Caco-2 (cell line): ENCODE data around the gene BATF3. TPM values are rescaled to one million over a fixed set of nuclear protein-coding genes. Genes with fewer than 3 reads are reported as not detected.

ENCODE experiments used
- BruUV-seq: library from RNA; stranded (reverse); fragments of 400-500 nt; replicated peaks from 2 replicates; lab custom pipeline; 2021; lab: Mats Ljungman, UMichigan
- CTCF ChIA-PET: fragments of 300-600 bp; sonication (Branson Sonifier 250); formaldehyde crosslinking; loops from one replicate; lab custom pipeline; 2022; ENCODE audit warnings: antibody characterized with exemption; lab: Charles Lee
- POLR2A ChIA-PET: fragments of 300-600 bp; sonication (Branson Sonifier 250); formaldehyde crosslinking; loops from one replicate; lab custom pipeline; 2022; ENCODE audit warnings: antibody characterized with exemption; lab: Charles Lee
- DNase-seq, 2 experiments: peaks; one replicate each; pipeline versions ENCODE4 v3.0.0 to v3.0.0-alpha.2; 2020 to 2022
- H3K27me3 ChIP-seq: replicated peaks from 2 replicates; pipeline ENCODE4 v1.6.0; 2011; ENCODE audit warnings: low read length; ENCODE audit not compliant: control insufficient read depth, insufficient read depth
- H3K36me3 ChIP-seq: 2 replicates; pipeline ENCODE4 v1.5.1; 2011; ENCODE audit warnings: low read length; ENCODE audit not compliant: control insufficient read depth, insufficient read depth
- H3K4me1 ChIP-seq: fragments of 250-450 bp; sonication (Bioruptor Pico); 2 replicates; pipeline ENCODE4 v1.5.1; 2020; ENCODE audit warnings: mild to moderate bottlenecking
- H3K4me3 ChIP-seq: 2 replicates; pipeline ENCODE4 v1.5.1; 2011; ENCODE audit warnings: low read depth, mild to moderate bottlenecking, control low read depth, low read length
- H3K9me3 ChIP-seq: fragments of 250-450 bp; sonication (Bioruptor Pico); 2 replicates; pipeline ENCODE4 v1.5.1; 2020; ENCODE audit warnings: mild to moderate bottlenecking, moderate library complexity
- H3K27ac Mint-ChIP-seq: one replicate; pipeline ENCODE4 v1.8.0; 2022; ENCODE audit warnings: mixed read lengths; ENCODE audit not compliant: unreplicated experiment
- H3K27me3 Mint-ChIP-seq: one replicate; pipeline ENCODE4 v1.8.0; 2022; ENCODE audit warnings: mixed read lengths; ENCODE audit not compliant: insufficient read depth, unreplicated experiment
- H3K36me3 Mint-ChIP-seq: one replicate; pipeline ENCODE4 v1.8.0; 2022; ENCODE audit warnings: mild to moderate bottlenecking, mixed read lengths; ENCODE audit not compliant: insufficient read depth, unreplicated experiment
- H3K4me1 Mint-ChIP-seq: one replicate; pipeline ENCODE4 v1.8.0; 2022; ENCODE audit warnings: low read depth, mixed read lengths; ENCODE audit not compliant: unreplicated experiment
- H3K4me3 Mint-ChIP-seq: one replicate; pipeline ENCODE4 v1.8.0; 2022; ENCODE audit warnings: mild to moderate bottlenecking, moderate library complexity, mixed read lengths; ENCODE audit not compliant: unreplicated experiment
- H3K9me3 Mint-ChIP-seq: one replicate; pipeline ENCODE4 v1.8.0; 2022; ENCODE audit warnings: mixed read lengths; ENCODE audit not compliant: unreplicated experiment
- intact Hi-C: fragments of 100-400 bp; cut with micrococcal nuclease; formaldehyde crosslinking; loops from one replicate; pipeline ENCODE4 v1.10.0; 2022; ENCODE audit not compliant: unreplicated experiment
- total RNA-seq: library from RNA; stranded (reverse); gene quantifications from 2 replicates; pipeline ENCODE4 v1.2.3, GENCODE V29; 2022
- TF ChIP-seq, protein P1 (sequence below), 2 experiments: fragments of 200-600 bp in 1 of 2; IDR thresholded peaks; 1 replicate in 1 of 2; 2 replicates in 1 of 2; pipeline versions ENCODE4 v1.5.1 to v1.8.0; 2011 to 2022; ENCODE audit warnings: antibody characterized with exemption in 1 of 2, control low read depth in 1 of 2, inconsistent platforms in 1 of 2, low read depth in 1 of 2, low read length in 1 of 2, mild to moderate bottlenecking in 1 of 2, moderate library complexity in 1 of 2; ENCODE audit not compliant: insufficient read depth in 1 of 2, severe bottlenecking in 1 of 2, unreplicated experiment in 1 of 2

BATF3 gene
- total RNA-seq, 1 experiment from 2014 or later, result 0.23 TPM

DNA sequence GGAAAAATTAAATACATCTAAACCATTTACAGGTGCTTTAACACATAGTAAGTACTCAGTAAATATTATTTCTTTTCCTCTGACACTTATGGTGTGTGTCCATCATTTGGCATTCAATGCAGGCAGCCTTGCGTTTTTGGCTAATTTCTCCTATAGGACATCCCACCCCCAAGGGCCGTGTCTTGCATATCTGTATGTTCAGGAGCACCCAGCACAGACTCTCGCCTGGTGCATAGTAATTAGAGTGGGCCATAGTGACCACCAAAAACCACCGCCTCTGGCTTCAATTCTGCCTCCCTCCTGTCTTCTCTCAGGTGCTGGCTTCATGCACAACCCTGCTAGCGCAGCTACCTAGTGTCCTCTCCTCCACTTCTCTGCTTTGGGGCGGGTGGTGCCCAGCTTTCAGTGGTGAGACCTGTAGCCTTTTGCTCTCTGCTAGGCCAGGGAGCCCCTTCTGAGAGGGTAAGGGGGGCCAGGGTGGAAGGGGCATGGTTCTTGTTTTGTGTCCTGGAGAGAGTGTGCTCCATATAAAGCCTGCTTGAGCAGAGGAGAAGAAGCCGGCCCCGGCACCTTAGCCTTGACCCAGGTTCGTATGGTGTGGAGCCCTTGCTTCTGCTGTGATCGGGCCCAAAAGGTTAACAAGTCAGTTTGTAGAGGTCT is 33.4 kb downstream of the BATF3 start:
- Histone ChIP-seq H3K36me3 (no peaks in the 10 kb centered on the region), H3K27me3 (no peaks in the 10 kb centered on the region), H3K9me3 (no peaks in the 10 kb centered on the region), H3K4me3 (no peak overlapping the region), H3K4me1 (no peaks in the 10 kb centered on the region)
- intact Hi-C loops, result loop anchor here (5.0 kb wide), 1 partner anchor 59 kb away; the partner anchor contains the start of gene ATF3
- Mint-ChIP-seq H3K36me3 (no peaks in the 10 kb centered on the region), H3K4me1 (peaks cover 6% of the 10 kb centered on the region), H3K27me3 (peaks cover 11% of the 10 kb centered on the region), H3K4me3 (peak overlapping the region; percentile 74), H3K9me3 (no peaks in the 10 kb centered on the region), H3K27ac (no peak overlapping the region)
- ChIA-PET POLR2A (no interaction called here), CTCF (interaction anchor here (0.6 to 1.3 kb wide), 6 partner anchors 22 to 1615 kb away, joined by 4 to 14 read pairs (median 6); partner anchors contain the start of genes ATF3 and SMYD2)
- no peak for DNase-seq
- BruUV-seq, result no TSS peak
- TF ChIP-seq, protein P1, sequence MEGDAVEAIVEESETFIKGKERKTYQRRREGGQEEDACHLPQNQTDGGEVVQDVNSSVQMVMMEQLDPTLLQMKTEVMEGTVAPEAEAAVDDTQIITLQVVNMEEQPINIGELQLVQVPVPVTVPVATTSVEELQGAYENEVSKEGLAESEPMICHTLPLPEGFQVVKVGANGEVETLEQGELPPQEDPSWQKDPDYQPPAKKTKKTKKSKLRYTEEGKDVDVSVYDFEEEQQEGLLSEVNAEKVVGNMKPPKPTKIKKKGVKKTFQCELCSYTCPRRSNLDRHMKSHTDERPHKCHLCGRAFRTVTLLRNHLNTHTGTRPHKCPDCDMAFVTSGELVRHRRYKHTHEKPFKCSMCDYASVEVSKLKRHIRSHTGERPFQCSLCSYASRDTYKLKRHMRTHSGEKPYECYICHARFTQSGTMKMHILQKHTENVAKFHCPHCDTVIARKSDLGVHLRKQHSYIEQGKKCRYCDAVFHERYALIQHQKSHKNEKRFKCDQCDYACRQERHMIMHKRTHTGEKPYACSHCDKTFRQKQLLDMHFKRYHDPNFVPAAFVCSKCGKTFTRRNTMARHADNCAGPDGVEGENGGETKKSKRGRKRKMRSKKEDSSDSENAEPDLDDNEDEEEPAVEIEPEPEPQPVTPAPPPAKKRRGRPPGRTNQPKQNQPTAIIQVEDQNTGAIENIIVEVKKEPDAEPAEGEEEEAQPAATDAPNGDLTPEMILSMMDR (IDR thresholded peaks at IDR 0.05; ENCODE audit: insufficient read depth in 1 of 2, low read depth in 1 of 2, low read length in 1 of 2, severe bottlenecking in 1 of 2, unreplicated experiment in 1 of 2), result no peak

DNA sequence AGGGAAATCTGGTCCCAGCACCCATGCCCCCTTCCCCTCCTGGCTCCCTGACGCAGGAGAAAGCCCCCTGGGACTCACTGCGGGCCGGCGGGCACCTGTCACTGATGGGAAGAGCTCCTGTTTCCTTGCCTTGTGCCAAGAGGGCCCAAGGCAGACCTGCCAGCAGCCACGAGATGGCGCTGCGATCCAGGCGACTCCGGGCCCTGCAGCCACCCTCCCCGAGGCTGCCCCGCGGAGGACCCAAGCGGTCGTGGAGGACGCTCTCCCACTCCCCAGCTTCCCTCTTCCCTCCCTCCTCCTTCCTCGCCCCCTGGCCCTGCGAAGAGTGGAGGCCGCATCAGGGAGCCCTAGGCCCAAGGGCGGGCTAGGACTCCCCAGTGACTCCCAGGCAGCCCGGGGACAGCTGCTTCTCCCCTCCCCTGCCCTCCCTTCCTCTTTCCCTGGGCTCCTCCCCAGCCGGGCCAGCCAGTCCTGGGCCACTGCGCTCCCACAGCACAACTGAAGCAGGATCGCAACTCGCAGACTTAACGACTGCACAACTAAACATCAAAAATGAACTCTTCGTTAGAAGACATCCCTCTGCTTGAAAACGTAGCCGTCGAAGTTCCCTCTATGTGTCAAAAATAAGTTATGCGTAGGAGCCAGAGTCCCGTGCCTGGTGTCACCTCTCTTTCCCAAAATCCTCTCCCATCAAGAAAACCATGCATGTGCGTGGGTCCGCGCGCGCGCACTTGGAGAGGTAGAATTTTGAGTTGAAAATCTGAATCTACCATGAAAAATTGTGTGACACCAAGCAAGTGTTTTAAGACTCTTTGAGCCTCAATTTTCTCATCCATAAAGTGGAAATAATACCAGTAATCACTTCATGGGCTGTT is 34.2 kb downstream of the BATF3 start:
- ChIA-PET POLR2A (interaction anchor here (0.6 to 1.1 kb wide), 2 partner anchors 57 to 325 kb away, joined by 3 to 13 read pairs; partner anchors contain the start of gene ATF3), CTCF (interaction anchor here (0.6 to 1.4 kb wide), 28 partner anchors 9 to 1615 kb away, joined by 3 to 14 read pairs (median 4); partner anchors contain the start of genes ATF3, BATF3, SMYD2 and VASH2)
- no peaks in the 10 kb centered on the region for H3K36me3 Mint-ChIP-seq
- H3K9me3 Mint-ChIP-seq, result no peaks in the 10 kb centered on the region
- TF ChIP-seq, protein P1 (IDR thresholded peaks at IDR 0.05; ENCODE audit: insufficient read depth in 1 of 2, low read depth in 1 of 2, low read length in 1 of 2, severe bottlenecking in 1 of 2, unreplicated experiment in 1 of 2), result peak; percentile 94 to 98
- peak overlapping the region; percentile 35 for H3K27ac Mint-ChIP-seq
- peaks cover 6% of the 10 kb centered on the region for H3K4me1 Mint-ChIP-seq
- no peaks in the 10 kb centered on the region for H3K27me3 ChIP-seq
- peak overlapping the region; percentile 74 for H3K4me3 Mint-ChIP-seq
- peak; percentile 76 to 90 for DNase-seq
- no TSS peak for BruUV-seq
- H3K27me3 Mint-ChIP-seq, result peaks cover 12% of the 10 kb centered on the region
- intact Hi-C loops, result loop anchor here (1.0 to 5.0 kb wide), 6 partner anchors 34 to 330 kb away; partner anchors contain the start of genes ATF3 and BATF3
- no peaks in the 10 kb centered on the region for H3K36me3 ChIP-seq
- H3K4me1 ChIP-seq, result no peaks in the 10 kb centered on the region
- H3K9me3 ChIP-seq, result no peaks in the 10 kb centered on the region
- peak overlapping the region; percentile 89 for H3K4me3 ChIP-seq
